Loucy (cell line): ENCODE results near the gene CEP70.
"Not testable (repeated sequence)": the region's sequence is repeated elsewhere in the genome, so short reads cannot be mapped to it uniquely, and the experiment has no call there.

Source experiments
- H2AFZ ChIP-seq: fragments of 200-600 bp; sonication (generic); 2 replicates; pipeline ENCODE4 v1.6.0; 2016; ENCODE audit warnings: antibody characterized with exemption, mild to moderate bottlenecking, low read length, moderate library complexity
- H3F3A ChIP-seq: fragments of 200-600 bp; 2 replicates; pipeline ENCODE4 v1.6.0; 2016; ENCODE audit warnings: antibody characterized with exemption, low read depth, mild to moderate bottlenecking
- H3K27me3 ChIP-seq: fragments of 200-600 bp; sonication (generic); 2 replicates; pipeline ENCODE4 v1.6.1; 2014; ENCODE audit warnings: low read length, mild to moderate bottlenecking; ENCODE audit not compliant: insufficient read depth, poor library complexity, severe bottlenecking
- H3K36me3 ChIP-seq: fragments of 200-600 bp; sonication (generic); 2 replicates; pipeline ENCODE4 v1.6.1; 2016; ENCODE audit warnings: low read length; ENCODE audit not compliant: insufficient read depth
- H3K4me1 ChIP-seq: fragments of 200-600 bp; sonication (generic); 2 replicates; pipeline ENCODE4 v1.5.1; 2014; ENCODE audit warnings: low read length, mild to moderate bottlenecking; ENCODE audit not compliant: insufficient read depth, poor library complexity, severe bottlenecking
- H3K4me2 ChIP-seq: fragments of 200-600 bp; sonication (generic); 2 replicates; pipeline ENCODE4 v1.6.0; 2014; ENCODE audit warnings: antibody characterized with exemption, low read length, low read depth, mild to moderate bottlenecking; ENCODE audit not compliant: poor library complexity, severe bottlenecking
- H3K4me3 ChIP-seq: fragments of 200-600 bp; sonication (generic); 2 replicates; pipeline ENCODE4 v1.5.1; 2014; ENCODE audit warnings: low read length, mild to moderate bottlenecking, mixed read lengths; ENCODE audit not compliant: poor library complexity, severe bottlenecking
- H3K79me2 ChIP-seq: fragments of 200-600 bp; sonication (generic); 2 replicates; pipeline ENCODE4 v1.6.1; 2014; ENCODE audit warnings: low read length; ENCODE audit not compliant: insufficient read depth
- H3K9ac ChIP-seq: fragments of 200-600 bp; sonication (generic); 2 replicates; pipeline ENCODE4 v1.6.0; 2014; ENCODE audit warnings: mild to moderate bottlenecking, low read depth, low read length, moderate library complexity; ENCODE audit not compliant: poor library complexity, severe bottlenecking
- H3K9me2 ChIP-seq: fragments of 200-600 bp; sonication (generic); replicated peaks from 2 replicates; pipeline ENCODE4 v1.6.1; 2016; ENCODE audit warnings: low read depth, low read length, mixed read lengths
- H3K9me3 ChIP-seq: fragments of 200-600 bp; sonication (generic); 2 replicates; pipeline ENCODE4 v1.6.1; 2014; ENCODE audit warnings: mild to moderate bottlenecking, antibody characterized with exemption, low read length, low read depth; ENCODE audit not compliant: insufficient read depth
- H4K20me1 ChIP-seq: fragments of 200-600 bp; sonication (generic); 2 replicates; pipeline ENCODE4 v1.6.0; 2014; ENCODE audit warnings: antibody characterized with exemption, low read length, mild to moderate bottlenecking; ENCODE audit not compliant: insufficient read depth, poor library complexity, severe bottlenecking
- EZH2phosphoT487 ChIP-seq: fragments of 200-600 bp; IDR thresholded peaks from 2 replicates; pipeline ENCODE4 v1.6.1; 2018; ENCODE audit warnings: antibody characterized with exemption, mild to moderate bottlenecking, moderate library complexity, borderline replicate concordance
- TF ChIP-seq, protein P1 (sequence below): fragments of 200-600 bp; sonication (generic); conservative IDR thresholded peaks from 2 replicates; pipeline ENCODE4 v1.5.1; 2014; ENCODE audit warnings: mild to moderate bottlenecking, antibody characterized with exemption, low read length

CEP70 gene

DNA sequence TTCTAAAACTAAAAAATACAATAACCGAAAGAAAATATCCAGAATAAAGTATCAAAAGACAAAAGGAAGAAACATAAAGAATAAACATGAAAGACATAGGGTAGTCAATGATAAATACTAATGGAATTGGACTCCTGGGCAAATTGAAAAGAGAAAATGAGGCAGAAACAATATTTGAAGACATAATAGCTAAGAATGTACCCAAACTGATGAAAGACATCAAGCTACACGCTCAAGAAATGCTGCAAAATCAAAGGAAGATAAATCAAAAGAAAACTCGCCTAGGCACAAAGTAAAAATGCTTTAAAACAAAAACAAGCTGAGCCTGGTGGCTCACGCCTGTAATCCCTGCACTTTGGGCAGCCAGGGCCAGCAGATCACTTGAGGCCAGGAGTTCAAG, 34.9 kb downstream of the CEP70 start:
- Histone ChIP-seq H3K27me3 (no peaks in the 10 kb centered on the region), H4K20me1 (peaks cover 2% of the 10 kb centered on the region), H3F3A (no peaks in the 10 kb centered on the region), H3K4me2 (no peak overlapping the region), H3K79me2 (peaks cover 78% of the 10 kb centered on the region), H2AFZ (no peak overlapping the region), H3K9me2 (no peaks in the 10 kb centered on the region), H3K9ac (no peak overlapping the region), H3K9me3 (peaks cover 13% of the 10 kb centered on the region), H3K36me3 (peaks cover 58% of the 10 kb centered on the region), H3K4me3 (no peak overlapping the region), H3K4me1 (no peaks in the 10 kb centered on the region)
- TF ChIP-seq, protein P1, sequence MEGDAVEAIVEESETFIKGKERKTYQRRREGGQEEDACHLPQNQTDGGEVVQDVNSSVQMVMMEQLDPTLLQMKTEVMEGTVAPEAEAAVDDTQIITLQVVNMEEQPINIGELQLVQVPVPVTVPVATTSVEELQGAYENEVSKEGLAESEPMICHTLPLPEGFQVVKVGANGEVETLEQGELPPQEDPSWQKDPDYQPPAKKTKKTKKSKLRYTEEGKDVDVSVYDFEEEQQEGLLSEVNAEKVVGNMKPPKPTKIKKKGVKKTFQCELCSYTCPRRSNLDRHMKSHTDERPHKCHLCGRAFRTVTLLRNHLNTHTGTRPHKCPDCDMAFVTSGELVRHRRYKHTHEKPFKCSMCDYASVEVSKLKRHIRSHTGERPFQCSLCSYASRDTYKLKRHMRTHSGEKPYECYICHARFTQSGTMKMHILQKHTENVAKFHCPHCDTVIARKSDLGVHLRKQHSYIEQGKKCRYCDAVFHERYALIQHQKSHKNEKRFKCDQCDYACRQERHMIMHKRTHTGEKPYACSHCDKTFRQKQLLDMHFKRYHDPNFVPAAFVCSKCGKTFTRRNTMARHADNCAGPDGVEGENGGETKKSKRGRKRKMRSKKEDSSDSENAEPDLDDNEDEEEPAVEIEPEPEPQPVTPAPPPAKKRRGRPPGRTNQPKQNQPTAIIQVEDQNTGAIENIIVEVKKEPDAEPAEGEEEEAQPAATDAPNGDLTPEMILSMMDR: no peak
- TF ChIP-seq EZH2phosphoT487: no peak

GRCh38 chr3:138554775-138555174, 39.3 kb downstream of the CEP70 start:
- not testable (repeated sequence) for H2AFZ ChIP-seq, H3F3A ChIP-seq, H3K4me3 ChIP-seq, H4K20me1 ChIP-seq, H3K9me2 ChIP-seq, H3K9ac ChIP-seq, H3K4me1 ChIP-seq, H3K4me2 ChIP-seq, H3K27me3 ChIP-seq
- peaks cover 69% of the 10 kb centered on the region for H3K36me3 ChIP-seq
- H3K79me2 ChIP-seq: peaks cover 80% of the 10 kb centered on the region
- H3K9me3 ChIP-seq: peaks cover 11% of the 10 kb centered on the region

DNA sequence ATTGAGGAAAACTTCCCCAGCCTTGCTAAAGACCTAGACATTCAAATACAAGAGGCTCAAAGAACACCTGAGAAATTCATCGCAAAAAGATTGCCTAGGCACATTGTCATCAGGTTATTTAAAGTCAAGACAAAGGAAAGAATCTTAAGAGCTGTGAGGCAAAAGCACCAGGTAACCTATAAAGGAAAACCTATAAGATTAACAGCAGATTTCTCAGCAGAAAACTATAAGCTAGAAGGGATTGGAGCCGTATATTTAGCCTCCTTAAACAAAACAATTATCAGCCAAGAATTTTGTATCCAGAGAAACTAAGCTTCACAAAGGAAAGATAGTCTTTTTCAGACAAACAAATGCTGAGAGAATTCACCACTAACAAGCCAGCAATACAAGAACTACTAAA, 43.1 kb downstream of the CEP70 start:
- not testable (repeated sequence) for H3K4me3 ChIP-seq, H3K4me1 ChIP-seq, H3K4me2 ChIP-seq, H2AFZ ChIP-seq, H4K20me1 ChIP-seq, H3K9ac ChIP-seq, H3F3A ChIP-seq, H3K27me3 ChIP-seq, H3K9me2 ChIP-seq
- Histone ChIP-seq H3K36me3 (peaks cover 80% of the 10 kb centered on the region), H3K79me2 (peaks cover 65% of the 10 kb centered on the region), H3K9me3 (peaks cover 31% of the 10 kb centered on the region)

- Histone ChIP-seq H4K20me1 (no peaks in the 10 kb centered on the region), H3K9me3 (peaks cover 37% of the 10 kb centered on the region), H3K36me3 (peaks cover 85% of the 10 kb centered on the region), H3K27me3 (no peaks in the 10 kb centered on the region), H2AFZ (no peak overlapping the region), H3K9ac (no peak overlapping the region), H3K4me1 (no peaks in the 10 kb centered on the region), H3K4me2 (no peak overlapping the region), H3K9me2 (no peaks in the 10 kb centered on the region), H3F3A (no peaks in the 10 kb centered on the region), H3K79me2 (peaks cover 53% of the 10 kb centered on the region), H3K4me3 (no peak overlapping the region)
- TF ChIP-seq, protein P1: no peak
- TF ChIP-seq EZH2phosphoT487: no peak
Observed at GRCh38 chr3:138549179-138549977, 44.7 kb downstream of the CEP70 start.
